Kidney capillary endothelial cell (primary cell): Measurements from ENCODE around the gene NAA25.
"Not testable (repeated sequence)": the region's sequence is repeated elsewhere in the genome, so short reads cannot be mapped to it uniquely, and the experiment has no call there.

Experiments
- DNase-seq: peaks from one replicate; pipeline ENCODE4 v3.0.0-alpha.2; 2018; ENCODE audit warnings: low spot score

NAA25 gene

GRCh38 chr12:112061137-112061536 is 47.4 kb downstream of the NAA25 start:
- no peak for DNase-seq

GRCh38 chr12:112049351-112049750 is 59.2 kb downstream of the NAA25 start:
- no peak for DNase-seq

GRCh38 chr12:112046003-112046402 is 62.6 kb downstream of the NAA25 start:
- DNase-seq, result no peak

GRCh38 chr12:112036614-112037013 is 72.0 kb downstream of the NAA25 start:
- DNase-seq, result not testable (repeated sequence)

- no peak for DNase-seq
Measured at GRCh38 chr12:112035219-112035785, 73.3 kb downstream of the NAA25 start.

- DNase-seq, result no peak
Measured at GRCh38 chr12:112032292-112032691, 76.3 kb downstream of the NAA25 start.

GRCh38 chr12:112031472-112031871 is 77.1 kb downstream of the NAA25 start:
- DNase-seq, result no peak

- no peak for DNase-seq
Measured at GRCh38 chr12:112029301-112029700, 79.3 kb downstream of the NAA25 start.

- DNase-seq, result peak; percentile 45
Measured at GRCh38 chr12:112025808-112026375, 82.7 kb downstream of the NAA25 start.

- no peak for DNase-seq
Measured at GRCh38 chr12:112023759-112024396, 84.7 kb downstream of the NAA25 start.

- DNase-seq, result no peak
Measured at GRCh38 chr12:112022241-112023016, 86.2 kb downstream of the NAA25 start.

- DNase-seq, result no peak
Measured at GRCh38 chr12:112020947-112021457, 87.6 kb downstream of the NAA25 start.

- DNase-seq, result peak; percentile 68
Measured at GRCh38 chr12:112018571-112019237, 89.9 kb downstream of the NAA25 start.

GRCh38 chr12:112017041-112017440 is 91.5 kb downstream of the NAA25 start:
- DNase-seq, result no peak

- no peak for DNase-seq
Measured at GRCh38 chr12:112015938-112016337, 92.6 kb downstream of the NAA25 start.

GRCh38 chr12:112013601-112014402 is 94.8 kb downstream of the NAA25 start:
- DNase-seq, result peak; percentile 54

GRCh38 chr12:112012775-112013600 is 95.6 kb downstream of the NAA25 start, which contains the start of the genes ERP29 and TMEM116:
TSS of gene ERP29 (plus strand) at chr12:112013426. CDS start at chr12:112013466, 40 bp downstream.
TSS of gene TMEM116 (minus strand) at chr12:112013165. CDS start at chr12:112005270, 7,895 bp downstream.
- peak; percentile 99 for DNase-seq

GRCh38 chr12:112011685-112012084 is 96.9 kb downstream of the NAA25 start:
- DNase-seq, result no peak

GRCh38 chr12:112010415-112011344 is 97.9 kb downstream of the NAA25 start:
- DNase-seq, result no peak
